ENCODE results near the gene PITPNM1. TPM values are rescaled to one million over a fixed set of nuclear protein-coding genes. Genes with fewer than 3 reads are reported as not detected.
"Not testable (repeated sequence)": the region's sequence is repeated elsewhere in the genome, so short reads cannot be mapped to it uniquely, and the experiment has no call there.

PITPNM1 gene
- polyA plus RNA-seq, 1 donor (not counting 4 experiments of a cell fraction or from before 2014, with no cell fraction given): 15.9 TPM

GRCh38 chr11:67482827-67483798, 22.1 kb downstream of the PITPNM1 start, which contains the start of gene AIP:
Gene AIP, plus strand, starts transcription at chr11:67483026. Its CDS starts 133 bp downstream, at chr11:67483159.
- H2AFZ ChIP-seq (ENCODE audit: control insufficient read depth, low read length): peak within 1 kb of the TSS; percentile 92
- peak; percentile 36 for FAIRE-seq
- dilution Hi-C loops (cut with MboI; ENCODE audit: extremely low pct_ligation_motif_present, low sequenced_read_pairs): no loop called here

GRCh38 chr11:67482275-67482826, 22.8 kb downstream of the PITPNM1 start:
- H3K9ac ChIP-seq (ENCODE audit: control insufficient read depth, extremely low read depth, insufficient read depth, low read length): peak overlapping the region; percentile 70
- FAIRE-seq (no peak), DNase-seq (ENCODE audit: low read depth, low spot score) (no peak)
- peaks cover 2 to 6% of the 10 kb centered on the region in 2 experiments for H3K36me3 ChIP-seq (ENCODE audit: control insufficient read depth in 2 of 2, extremely low read depth in 1 of 2, insufficient read depth in 2 of 2, low read length in 2 of 2)
- TF ChIP-seq CTCF (optimal IDR thresholded peaks at IDR 0.05 in 1 of 3, IDR thresholded peaks at IDR 0.05 in 1 of 3, conservative IDR thresholded peaks at IDR 0.05 in 1 of 3; ENCODE audit: extremely low read depth in 1 of 3, insufficient read depth in 2 of 3, low read length in 3 of 3) (no peak), EZH2 (IDR thresholded peaks at IDR 0.05; ENCODE audit: low read length) (no peak)
- H3K4me3 ChIP-seq (ENCODE audit: control insufficient read depth in 2 of 3, extremely low read depth in 1 of 3, insufficient read depth in 2 of 3, low read depth in 1 of 3, low read length in 3 of 3): peak overlapping the region; percentile 47 to 81 (median 77)
- peak overlapping the region; percentile 80 for H3K4me2 ChIP-seq (ENCODE audit: control insufficient read depth, extremely low read depth, insufficient read depth, low read depth, low read length)
- no peaks in the 10 kb centered on the region for H4K20me1 ChIP-seq (ENCODE audit: control insufficient read depth, extremely low read depth, insufficient read depth, low read length)
- dilution Hi-C loops (cut with MboI; ENCODE audit: extremely low pct_ligation_motif_present, low sequenced_read_pairs): no loop called here
- no peaks in the 10 kb centered on the region for H3K9me1 ChIP-seq (ENCODE audit: control insufficient read depth, extremely low read depth, insufficient read depth, low read length)
- peak overlapping the region; percentile 70 for H3K27ac ChIP-seq (ENCODE audit: control insufficient read depth, insufficient read depth, low read length)
- H3K27me3 ChIP-seq (ENCODE audit: control insufficient read depth, extremely low read depth, insufficient read depth, low read length): no peaks in the 10 kb centered on the region
- H3K4me1 ChIP-seq (ENCODE audit: control insufficient read depth, extremely low read depth, insufficient read depth, low read length): peaks cover 13% of the 10 kb centered on the region
- H3K79me2 ChIP-seq (ENCODE audit: control insufficient read depth, insufficient read depth, low read length): peaks cover 4% of the 10 kb centered on the region
- H2AFZ ChIP-seq (ENCODE audit: control insufficient read depth, low read length): peak overlapping the region; percentile 90
- no peaks in the 10 kb centered on the region for H3K9me3 ChIP-seq (ENCODE audit: control insufficient read depth, low read depth, low read length)

More at GRCh38 chr11:67482827-67483798, 22.1 kb downstream of the PITPNM1 start, which contains the start of gene AIP:
- Histone ChIP-seq H3K4me1 (ENCODE audit: control insufficient read depth, extremely low read depth, insufficient read depth, low read length) (peaks cover 13% of the 10 kb centered on the region), H3K9me1 (ENCODE audit: control insufficient read depth, extremely low read depth, insufficient read depth, low read length) (no peaks in the 10 kb centered on the region), H3K4me2 (ENCODE audit: control insufficient read depth, extremely low read depth, insufficient read depth, low read depth, low read length) (peak within 1 kb of the TSS; percentile 80), H3K36me3 (ENCODE audit: control insufficient read depth in 2 of 2, extremely low read depth in 1 of 2, insufficient read depth in 2 of 2, low read length in 2 of 2) (peaks cover 2 to 7% of the 10 kb centered on the region in 2 experiments), H3K79me2 (ENCODE audit: control insufficient read depth, insufficient read depth, low read length) (peaks cover 4% of the 10 kb centered on the region), H4K20me1 (ENCODE audit: control insufficient read depth, extremely low read depth, insufficient read depth, low read length) (no peaks in the 10 kb centered on the region), H3K27me3 (ENCODE audit: control insufficient read depth, extremely low read depth, insufficient read depth, low read length) (no peaks in the 10 kb centered on the region), H3K27ac (ENCODE audit: control insufficient read depth, insufficient read depth, low read length) (peak within 1 kb of the TSS; percentile 70), H3K9ac (ENCODE audit: control insufficient read depth, extremely low read depth, insufficient read depth, low read length) (peak within 1 kb of the TSS; percentile 70), H3K4me3 (ENCODE audit: control insufficient read depth in 2 of 3, extremely low read depth in 1 of 3, insufficient read depth in 2 of 3, low read depth in 1 of 3, low read length in 3 of 3) (peak within 1 kb of the TSS; percentile 47 to 81 (median 77)), H3K9me3 (ENCODE audit: control insufficient read depth, low read depth, low read length) (no peaks in the 10 kb centered on the region)
- TF ChIP-seq CTCF (optimal IDR thresholded peaks at IDR 0.05 in 1 of 3, IDR thresholded peaks at IDR 0.05 in 1 of 3, conservative IDR thresholded peaks at IDR 0.05 in 1 of 3; ENCODE audit: extremely low read depth in 1 of 3, insufficient read depth in 2 of 3, low read length in 3 of 3) (peak in 1 of 3 experiments; percentile 20), EZH2 (IDR thresholded peaks at IDR 0.05; ENCODE audit: low read length) (no peak)
- DNase-seq (ENCODE audit: low read depth, low spot score): peak; percentile 81

DNA sequence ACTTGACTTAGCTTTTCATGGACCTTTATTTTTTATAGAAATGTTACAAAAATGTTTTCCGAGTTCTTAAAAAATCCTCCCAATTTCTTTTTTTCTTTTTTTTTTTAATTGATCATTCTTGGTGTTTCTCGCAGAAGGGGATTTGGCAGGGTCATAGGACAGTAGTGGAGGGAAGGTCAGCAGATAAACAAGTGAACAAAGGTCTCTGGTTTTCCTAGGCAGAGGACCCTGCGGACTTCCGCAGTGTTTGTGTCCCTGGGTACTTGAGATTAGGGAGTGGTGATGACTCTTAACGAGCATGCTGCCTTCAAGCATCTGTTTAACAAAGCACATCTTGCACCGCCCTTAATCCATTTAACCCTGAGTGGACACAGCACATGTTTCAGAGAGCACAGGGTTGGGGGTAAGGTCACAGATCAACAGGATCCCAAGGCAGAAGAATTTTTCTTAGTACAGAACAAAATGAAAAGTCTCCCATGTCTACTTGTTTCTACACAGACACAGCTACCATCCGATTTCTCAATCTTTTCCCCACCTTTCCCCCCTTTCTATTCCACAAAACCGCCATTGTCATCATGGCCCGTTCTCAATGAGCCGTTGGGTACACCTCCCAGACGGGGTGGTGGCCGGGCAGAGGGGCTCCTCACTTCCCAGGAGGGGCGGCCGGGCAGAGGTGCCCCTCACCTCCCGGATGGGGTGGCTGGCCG, 27.7 kb downstream of the PITPNM1 start:
- H2AFZ ChIP-seq (ENCODE audit: control insufficient read depth, low read length); H3K79me2 ChIP-seq (ENCODE audit: control insufficient read depth, insufficient read depth, low read length); H3K9me3 ChIP-seq (ENCODE audit: control insufficient read depth, low read depth, low read length); H3K4me3 ChIP-seq (ENCODE audit: control insufficient read depth in 2 of 3, extremely low read depth in 1 of 3, insufficient read depth in 2 of 3, low read depth in 1 of 3, low read length in 3 of 3); H3K4me2 ChIP-seq (ENCODE audit: control insufficient read depth, extremely low read depth, insufficient read depth, low read depth, low read length); H3K27me3 ChIP-seq (ENCODE audit: control insufficient read depth, extremely low read depth, insufficient read depth, low read length); H3K27ac ChIP-seq (ENCODE audit: control insufficient read depth, insufficient read depth, low read length); dilution Hi-C loops (cut with MboI; ENCODE audit: extremely low pct_ligation_motif_present, low sequenced_read_pairs); H3K9ac ChIP-seq (ENCODE audit: control insufficient read depth, extremely low read depth, insufficient read depth, low read length); H4K20me1 ChIP-seq (ENCODE audit: control insufficient read depth, extremely low read depth, insufficient read depth, low read length); FAIRE-seq; DNase-seq (ENCODE audit: low read depth, low spot score); H3K36me3 ChIP-seq (ENCODE audit: control insufficient read depth in 2 of 2, extremely low read depth in 1 of 2, insufficient read depth in 2 of 2, low read length in 2 of 2); H3K9me1 ChIP-seq (ENCODE audit: control insufficient read depth, extremely low read depth, insufficient read depth, low read length); H3K4me1 ChIP-seq (ENCODE audit: control insufficient read depth, extremely low read depth, insufficient read depth, low read length): not testable (repeated sequence)
